ENCODE results near the gene TPM3. TPM values are rescaled to one million over a fixed set of nuclear protein-coding genes. Genes with fewer than 3 reads are reported as not detected.

Gene TPM3
- total and polyA plus RNA-seq, 8 donors, result 32.7 to 364 (median 209) TPM

- intact Hi-C loops (cut with DNase I; ENCODE audit: low total_unique reads), result no loop called here
- WGBS, 5 donors, result 0% methylated on average over 10 to 28 of the region's 28 CpGs
- H3K4me3 ChIP-seq, result peak overlapping the region; percentile 81 to 99 (median 86)
- H3K36me3 ChIP-seq, result peaks cover 17 to 40% (median 37%) of the 10 kb centered on the region in 4 donors
- peaks cover 45 to 81% (median 68%) of the 10 kb centered on the region in 4 donors for H3K4me1 ChIP-seq
- no peaks in the 10 kb centered on the region for H3K27me3 ChIP-seq
- H3K9me3 ChIP-seq, result no peaks in the 10 kb centered on the region
- peak overlapping the region; percentile 91 to 100 (median 100) for H3K27ac ChIP-seq
- peak; percentile 61 to 81 for DNase-seq
- no peak for TF ChIP-seq CTCF (IDR thresholded peaks at IDR 0.05)
- no peak for TF ChIP-seq POLR2A (IDR thresholded peaks at IDR 0.05)
- TF ChIP-seq POLR2AphosphoS5 (IDR thresholded peaks at IDR 0.05), result no peak
Observed at GRCh38 chr1:154221278-154222001, 29.5 kb upstream of the TPM3 start.

- Histone ChIP-seq H3K4me1 (peaks cover 45 to 82% (median 70%) of the 10 kb centered on the region in 4 donors), H3K4me3 (peak overlapping the region; percentile 81 to 99 (median 86)), H3K9me3 (no peaks in the 10 kb centered on the region), H3K27me3 (no peaks in the 10 kb centered on the region), H3K27ac (peak overlapping the region; percentile 91 to 100 (median 100)), H3K36me3 (peaks cover 17 to 40% (median 36%) of the 10 kb centered on the region in 4 donors)
- whole genome bisulfite sequencing, 5 donors, result 0 to 3% (median 1%) methylated on average over 4 to 33 of the region's 33 CpGs; no CpG with 5 or more reads in 1 of the 5 donors
- no peak for DNase-seq
- intact Hi-C loops (cut with DNase I; ENCODE audit: low total_unique reads), result no loop called here
- TF ChIP-seq EP300 (IDR thresholded peaks at IDR 0.05) (no peak), POLR2AphosphoS5 (IDR thresholded peaks at IDR 0.05) (no peak), POLR2A (IDR thresholded peaks at IDR 0.05) (no peak), CTCF (IDR thresholded peaks at IDR 0.05) (no peak)
Observed at GRCh38 chr1:154220970-154221277, 29.0 kb upstream of the TPM3 start.

- intact Hi-C loops (cut with DNase I; ENCODE audit: low total_unique reads), result no loop called here
- TF ChIP-seq EP300 (IDR thresholded peaks at IDR 0.05) (peak; percentile 51), POLR2A (IDR thresholded peaks at IDR 0.05) (no peak), POLR2AphosphoS5 (IDR thresholded peaks at IDR 0.05) (peak; percentile 98 to 100 (median 99)), CTCF (IDR thresholded peaks at IDR 0.05) (peak in 1 of 7 experiments; percentile 4)
Observed at GRCh38 chr1:154220071-154220969, 28.4 kb upstream of the TPM3 start, which contains the start of gene UBAP2L. Gene UBAP2L (plus strand): TSS chr1:154220955. CDS start chr1:154225124, 4,169 bp downstream.

GRCh38 chr1:154219541-154219940 is 27.6 kb upstream of the TPM3 start:
- Histone ChIP-seq H3K4me1 (peaks cover 52 to 78% (median 63%) of the 10 kb centered on the region in 4 donors), H3K27ac (peak overlapping the region in 4 of 5 donors; percentile 96 to 100 (median 100)), H3K27me3 (no peaks in the 10 kb centered on the region), H3K9me3 (no peaks in the 10 kb centered on the region), H3K36me3 (peaks cover 17 to 38% (median 35%) of the 10 kb centered on the region in 4 donors), H3K4me3 (peak overlapping the region; percentile 81 to 99 (median 86))
- peak in 1 of 2 donors; percentile 54 for DNase-seq
- 6 to 15% (median 8%) methylated on average over 5 of the region's 5 CpGs for WGBS, 5 donors
- TF ChIP-seq CTCF (IDR thresholded peaks at IDR 0.05) (no peak), POLR2A (IDR thresholded peaks at IDR 0.05) (no peak), EP300 (IDR thresholded peaks at IDR 0.05) (no peak), POLR2AphosphoS5 (IDR thresholded peaks at IDR 0.05) (no peak)
- intact Hi-C loops (cut with DNase I; ENCODE audit: low total_unique reads), result no loop called here

More at GRCh38 chr1:154220071-154220969, 28.4 kb upstream of the TPM3 start, which contains the start of gene UBAP2L:
- H3K27me3 ChIP-seq, result no peaks in the 10 kb centered on the region
- WGBS, 5 donors, result 0 to 1% (median 0%) methylated on average over 26 to 73 of the region's 73 CpGs
- peaks cover 17 to 34% (median 31%) of the 10 kb centered on the region in 4 donors for H3K36me3 ChIP-seq
- H3K4me1 ChIP-seq, result peaks cover 45 to 78% (median 68%) of the 10 kb centered on the region in 4 donors
- H3K9me3 ChIP-seq, result no peaks in the 10 kb centered on the region
- DNase-seq, result peak; percentile 99 to 100
- peak within 1 kb of the TSS; percentile 81 to 99 (median 86) for H3K4me3 ChIP-seq
- H3K27ac ChIP-seq, result peak within 1 kb of the TSS; percentile 96 to 100 (median 100)

Measured in stomach (tissue), 9 donors.